GM10847 (cell line): ENCODE measurements around the gene ASTL.

Source experiments
- POLR2A ChIP-seq: IDR thresholded peaks from 2 replicates; pipeline ENCODE4 v1.6.1; 2011; ENCODE audit not compliant: insufficient read length; ENCODE audit errors: extremely low read depth

ASTL gene

DNA sequence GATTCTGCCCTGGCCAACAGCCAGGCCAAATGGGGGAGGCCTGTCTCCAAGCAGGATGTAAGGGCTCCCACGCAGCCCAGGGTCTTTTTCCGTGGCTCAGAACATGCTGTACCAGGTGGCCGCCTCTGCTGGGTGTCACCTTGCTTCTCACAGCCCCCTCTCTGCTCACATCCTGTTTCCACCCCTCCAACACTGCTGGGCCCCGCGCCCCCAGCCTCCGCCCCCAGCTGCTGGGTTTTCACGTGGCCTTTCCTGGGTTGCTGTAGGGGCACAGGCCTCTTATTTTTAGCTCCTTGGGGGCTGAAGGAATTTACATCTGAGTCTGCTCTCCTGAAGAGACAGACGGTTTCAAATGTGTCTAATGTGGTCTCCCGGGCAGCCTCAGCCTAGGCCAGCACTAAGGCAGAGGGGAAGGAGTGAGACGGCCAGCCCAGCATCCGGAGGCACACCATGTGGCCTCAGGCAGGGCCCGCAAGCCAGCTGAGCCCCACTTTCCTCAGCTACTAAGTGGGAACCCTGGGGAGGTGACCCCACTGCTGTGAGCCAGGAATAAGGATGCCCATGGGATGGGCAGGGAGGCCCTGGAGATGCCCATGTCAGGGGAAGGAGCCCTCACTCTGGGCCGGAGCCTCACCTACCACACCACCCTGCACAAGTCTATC is 25.6 kb upstream of the ASTL start:
- TF ChIP-seq POLR2A = peak; percentile 56

- TF ChIP-seq POLR2A = no peak
These were observed 25.1 kb upstream of the ASTL start for GRCh38 chr2:96163415-96163767.

- no peak for TF ChIP-seq POLR2A
These were observed 23.6 kb upstream of the ASTL start for GRCh38 chr2:96161898-96162297.

GRCh38 chr2:96159084-96159830 is 21.0 kb upstream of the ASTL start:
- no peak for TF ChIP-seq POLR2A

GRCh38 chr2:96158554-96158940 is 20.2 kb upstream of the ASTL start:
- TF ChIP-seq POLR2A = no peak

DNA sequence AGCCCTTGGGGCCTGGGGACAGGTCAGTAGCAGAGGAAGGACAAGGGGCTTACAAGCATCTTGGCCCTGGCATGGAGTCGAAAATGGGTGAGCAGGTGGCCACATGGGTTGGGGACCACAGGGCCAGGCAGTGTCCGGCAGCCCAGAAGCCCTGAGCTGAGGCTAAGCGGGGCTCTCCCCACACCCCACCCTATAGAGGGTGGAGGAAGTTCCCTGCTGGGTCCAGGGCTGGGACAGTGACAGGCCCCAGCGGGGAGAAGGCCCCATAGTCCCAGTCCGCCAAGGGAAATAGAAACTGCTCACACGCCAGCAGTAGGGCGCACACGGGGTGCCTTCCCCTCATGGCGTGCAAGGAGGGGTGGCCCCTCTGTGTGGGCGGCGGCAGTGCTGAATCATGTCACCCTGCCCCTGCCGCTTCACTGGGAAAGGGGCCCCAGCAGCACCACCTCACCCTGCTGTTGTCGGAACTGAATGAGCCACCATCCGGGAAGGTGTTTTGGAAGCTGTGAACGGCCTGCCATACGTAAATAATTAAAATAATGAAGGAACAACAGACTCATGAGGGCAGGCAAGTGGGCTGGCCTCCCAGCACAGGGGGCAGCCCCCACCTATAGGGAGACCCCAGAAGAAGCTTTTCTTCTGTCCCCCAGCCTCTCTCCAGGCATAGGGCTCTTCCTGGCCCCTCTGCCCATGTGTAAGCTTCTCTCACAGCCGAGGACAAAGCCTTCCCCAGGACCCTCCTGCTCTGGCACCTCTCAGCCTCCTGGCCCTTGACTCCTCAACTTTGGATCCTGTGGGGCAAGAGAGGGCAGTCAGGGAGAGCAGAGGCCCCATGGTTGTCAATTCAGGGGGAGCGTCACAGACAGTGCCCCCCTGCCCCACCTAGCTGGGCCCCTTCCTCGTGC is 19.6 kb upstream of the ASTL start:
- TF ChIP-seq POLR2A = peak; percentile 52

GRCh38 chr2:96156926-96157648 is 18.8 kb upstream of the ASTL start:
- TF ChIP-seq POLR2A = no peak

- no peak for TF ChIP-seq POLR2A
These were observed 17.9 kb upstream of the ASTL start for GRCh38 chr2:96156011-96156820.

DNA sequence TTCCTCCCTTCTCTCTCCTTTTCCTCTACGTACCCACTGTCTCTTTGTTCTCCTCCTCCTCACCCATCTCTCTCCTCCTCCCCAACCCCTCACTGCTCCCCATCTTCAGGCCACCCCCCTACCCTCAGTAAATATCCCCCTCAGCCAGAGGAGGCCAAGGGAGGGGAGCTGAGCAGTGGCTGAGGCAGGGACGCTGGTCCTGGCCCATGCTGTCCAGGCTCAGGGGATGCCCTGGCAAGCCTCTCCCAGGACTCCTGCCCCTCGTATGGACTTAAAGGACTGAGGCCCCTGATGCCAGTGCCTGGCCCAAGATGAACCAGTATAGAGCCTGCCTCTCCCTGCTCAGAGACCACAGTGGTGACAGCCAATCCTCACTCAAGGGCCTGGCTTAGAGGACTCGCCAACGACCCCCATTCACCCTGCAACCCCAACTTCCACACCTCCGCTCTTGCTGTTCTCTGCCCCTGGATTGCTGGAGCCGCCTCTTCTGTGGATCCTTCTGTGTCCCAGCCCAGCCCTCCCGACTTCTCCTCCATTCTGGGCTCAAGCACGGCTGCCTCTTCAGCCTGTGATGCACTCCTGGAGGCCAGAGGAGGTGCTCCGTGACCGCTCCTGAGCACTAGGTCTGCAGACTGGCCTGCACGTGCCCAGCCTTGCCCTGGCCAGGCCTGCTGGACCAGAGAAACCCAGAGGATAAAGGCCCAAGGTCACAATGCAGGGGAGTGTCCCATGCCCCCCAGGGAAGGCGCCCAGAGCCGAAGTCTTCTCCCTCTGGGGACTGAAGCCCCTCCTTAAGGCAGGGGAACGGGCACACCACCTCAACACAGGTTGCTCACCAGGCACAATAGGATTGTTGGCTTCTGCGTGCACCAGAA is 16.4 kb upstream of the ASTL start:
- no peak for TF ChIP-seq POLR2A

DNA sequence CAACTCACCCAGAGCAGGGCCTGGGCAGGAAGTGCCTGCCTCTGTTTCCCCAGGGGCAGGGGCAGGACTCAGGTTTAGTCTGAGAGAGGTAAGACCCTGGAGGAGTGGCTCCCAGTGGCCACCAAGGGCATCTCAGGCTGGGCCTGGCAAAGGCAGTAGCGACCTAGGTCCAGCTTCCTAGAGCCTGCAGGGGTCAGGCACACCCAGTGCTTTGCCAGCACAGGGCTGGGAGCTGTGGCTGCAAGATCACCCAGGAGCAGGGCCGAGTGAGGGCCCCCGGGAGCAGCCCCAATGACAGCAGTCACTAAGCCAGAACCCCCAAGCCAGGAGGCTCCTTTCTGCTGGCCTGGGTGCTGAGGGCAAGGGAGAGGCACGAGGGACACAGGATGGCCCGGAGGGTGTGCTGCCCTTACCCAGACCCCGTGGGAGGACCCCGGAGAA is 15.7 kb upstream of the ASTL start:
- TF ChIP-seq POLR2A = no peak

- TF ChIP-seq POLR2A = no peak
These were observed 15.0 kb upstream of the ASTL start for GRCh38 chr2:96153291-96153713.

DNA sequence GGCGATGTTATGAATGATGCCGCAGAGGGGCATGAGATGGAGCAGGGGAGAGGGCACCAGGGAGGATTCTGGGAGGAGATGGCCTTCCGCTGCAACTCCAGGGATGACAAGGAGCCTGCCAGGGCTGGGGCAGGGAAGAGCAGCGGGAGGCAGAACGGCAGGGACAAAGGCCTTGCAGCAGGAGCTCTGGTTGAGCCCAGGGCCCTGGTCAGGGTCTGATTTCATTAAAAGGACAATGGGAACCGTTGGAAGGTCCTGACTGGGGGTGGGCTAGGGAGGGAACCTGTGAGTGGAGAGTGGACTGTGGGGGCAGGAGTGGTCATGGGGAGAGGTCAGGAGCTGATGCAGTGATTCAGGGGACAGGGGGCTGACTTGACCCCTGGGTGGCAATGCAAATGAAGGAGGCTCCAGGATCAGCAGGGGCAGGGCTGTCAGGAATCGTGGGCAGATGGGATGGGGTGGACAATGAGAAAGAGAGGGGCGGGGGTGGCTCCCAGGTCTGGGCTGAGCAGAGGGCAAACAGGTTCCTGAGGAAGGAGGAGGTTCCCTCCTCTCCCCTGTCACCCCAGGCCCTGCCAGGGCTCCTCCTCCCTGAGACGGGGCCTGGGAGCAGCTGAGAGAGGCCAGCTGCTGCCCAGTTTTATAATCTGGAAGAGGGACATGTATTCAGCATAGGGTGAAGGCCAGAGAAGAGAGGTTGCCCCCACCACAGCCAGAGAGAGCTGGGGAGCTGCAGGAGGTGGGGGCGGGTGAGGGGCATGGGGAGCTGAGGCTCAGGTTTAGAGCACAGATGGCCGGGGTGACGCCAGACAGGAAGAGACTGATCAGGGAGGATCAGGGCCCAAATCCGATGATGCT is 14.2 kb upstream of the ASTL start:
- TF ChIP-seq POLR2A = no peak

DNA sequence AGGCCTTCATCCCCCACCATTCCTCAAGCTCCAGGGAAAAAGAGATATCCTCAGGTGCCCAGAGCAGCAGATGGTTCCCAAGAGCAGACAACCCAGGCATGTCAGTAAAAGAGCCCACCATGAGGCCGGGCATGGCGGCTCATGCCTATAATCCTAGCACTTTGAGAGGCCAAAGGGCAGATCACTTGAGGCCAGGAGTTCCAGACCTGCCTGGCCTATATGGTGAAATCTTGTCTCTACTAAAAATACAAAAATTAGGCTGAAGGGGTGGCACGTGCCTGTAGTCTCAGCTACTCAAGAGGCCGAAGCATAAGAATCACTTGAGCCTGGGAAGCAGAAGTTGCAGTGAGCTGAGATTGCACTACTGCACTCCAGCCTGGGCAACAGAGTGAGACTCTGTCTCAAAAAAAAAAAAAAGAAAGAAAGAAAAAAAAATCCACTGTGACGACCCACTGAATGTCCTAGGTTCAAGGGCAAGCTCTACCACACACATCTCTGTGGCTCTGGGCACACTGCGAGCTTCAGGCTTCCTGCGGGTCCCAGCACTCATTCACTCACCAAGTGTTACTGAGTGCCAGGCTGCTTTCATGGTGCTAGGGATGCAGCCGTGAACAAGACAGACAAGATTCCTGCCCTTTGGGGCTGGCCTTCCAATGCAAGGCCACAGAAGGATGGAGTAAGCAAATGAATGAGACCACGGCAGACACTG is 13.4 kb upstream of the ASTL start:
- no peak for TF ChIP-seq POLR2A
